CD14-positive monocyte (primary cell): ENCODE results near the gene PARP16. TPM values are rescaled to one million over a fixed set of nuclear protein-coding genes. Genes with fewer than 3 reads are reported as not detected.

Experiments
- DNase-seq, 3 donors: peaks; one replicate each; pipeline ENCODE4 v3.0.0-alpha.2; 2011 to 2022
- H2AFZ ChIP-seq: 2 replicates; pipeline ENCODE4 v1.6.0; 2012; ENCODE audit warnings: mild to moderate bottlenecking, low read depth, low read length, inconsistent platforms; ENCODE audit not compliant: insufficient read depth, poor library complexity, severe bottlenecking
- H3K27ac ChIP-seq, 2 donors: 1 replicate in 1 of 2; 2 replicates in 1 of 2; pipeline ENCODE4 v1.5.1; 2012 to 2013; ENCODE audit warnings: low read length in 2 of 2, control low read depth in 1 of 2, inconsistent platforms in 1 of 2, low read depth in 1 of 2, mild to moderate bottlenecking in 1 of 2
- H3K27me3 ChIP-seq, 2 donors: one replicate each; pipeline versions ENCODE4 v1.6.0 to v1.6.1; 2011 to 2013; ENCODE audit warnings: low read length in 2 of 2; ENCODE audit not compliant: control insufficient read depth in 2 of 2, insufficient read depth in 2 of 2
- H3K36me3 ChIP-seq, 2 donors: replicated peaks in 1 of 2; 1 replicate in 1 of 2; 2 replicates in 1 of 2; pipeline versions ENCODE4 v1.5.1 to v1.6.1; 2012 to 2013; ENCODE audit warnings: low read length in 2 of 2, control low read depth in 1 of 2, inconsistent platforms in 1 of 2, mild to moderate bottlenecking in 1 of 2; ENCODE audit not compliant: insufficient read depth in 2 of 2, control insufficient read depth in 1 of 2
- H3K4me1 ChIP-seq, 2 donors: 1 replicate in 1 of 2; 2 replicates in 1 of 2; pipeline versions ENCODE4 v1.5.1 to v1.6.1; 2012 to 2013; ENCODE audit warnings: low read length in 2 of 2, control low read depth in 1 of 2, inconsistent platforms in 1 of 2, mild to moderate bottlenecking in 1 of 2, moderate library complexity in 1 of 2; ENCODE audit not compliant: insufficient read depth in 2 of 2, control insufficient read depth in 1 of 2
- H3K4me2 ChIP-seq: replicated peaks from 2 replicates; pipeline ENCODE3; 2012; ENCODE audit warnings: low read length, moderate library complexity, mild to moderate bottlenecking; ENCODE audit not compliant: poor library complexity, severe bottlenecking; ENCODE audit errors: extremely low read depth
- H3K4me3 ChIP-seq, 3 experiments: fragments of 200-600 bp in 1 of 3; sonication (generic) in 1 of 3; replicated peaks in 1 of 3; 1 replicate in 2 of 3; 2 replicates in 1 of 3; pipeline ENCODE4 v1.5.1; 2011 to 2013; ENCODE audit warnings: low read length in 3 of 3, mild to moderate bottlenecking in 3 of 3, control low read depth in 2 of 3, low read depth in 2 of 3, inconsistent platforms in 1 of 3, moderate library complexity in 1 of 3
- H3K79me2 ChIP-seq: 2 replicates; pipeline ENCODE4 v1.6.0; 2012; ENCODE audit warnings: mild to moderate bottlenecking, control low read depth, inconsistent platforms, low read length, moderate library complexity; ENCODE audit not compliant: insufficient read depth
- H3K9ac ChIP-seq: 2 replicates; pipeline ENCODE4 v1.6.0; 2017; ENCODE audit warnings: low read length, mild to moderate bottlenecking; ENCODE audit not compliant: insufficient read depth, poor library complexity, severe bottlenecking
- H3K9me3 ChIP-seq, 2 donors: replicated peaks in 1 of 2; 1 replicate in 1 of 2; 2 replicates in 1 of 2; pipeline versions ENCODE4 v1.5.1 to v1.6.1; 2012 to 2013; ENCODE audit warnings: low read length in 2 of 2, control low read depth in 1 of 2; ENCODE audit not compliant: control insufficient read depth in 1 of 2, insufficient read depth in 1 of 2
- H4K20me1 ChIP-seq: 2 replicates; pipeline ENCODE4 v1.6.0; 2012; ENCODE audit warnings: mild to moderate bottlenecking, low read length, control low read depth, moderate library complexity; ENCODE audit not compliant: insufficient read depth
- H3K27ac Mint-ChIP-seq, 7 donors: one replicate each; pipeline ENCODE4 v1.8.0; 2020; ENCODE audit warnings: mild to moderate bottlenecking in 7 of 7, mixed read lengths in 7 of 7, moderate library complexity in 6 of 7, inconsistent platforms in 2 of 7
- H3K27me3 Mint-ChIP-seq, 3 donors: one replicate each; pipeline ENCODE4 v1.8.0; 2021 to 2022; ENCODE audit warnings: low read depth in 3 of 3, mild to moderate bottlenecking in 3 of 3, mixed read lengths in 3 of 3, moderate library complexity in 3 of 3, inconsistent platforms in 1 of 3
- H3K36me3 Mint-ChIP-seq, 2 donors: one replicate each; pipeline ENCODE4 v1.8.0; 2020; ENCODE audit warnings: mixed read lengths in 2 of 2, inconsistent platforms in 1 of 2, mild to moderate bottlenecking in 1 of 2
- H3K4me1 Mint-ChIP-seq: one replicate; pipeline ENCODE4 v1.8.0; 2020; ENCODE audit warnings: mild to moderate bottlenecking, mixed read lengths
- H3K4me3 Mint-ChIP-seq, 2 donors: one replicate each; pipeline ENCODE4 v1.8.0; 2020; ENCODE audit warnings: mild to moderate bottlenecking in 2 of 2, mixed read lengths in 2 of 2, moderate library complexity in 1 of 2
- H3K9me3 Mint-ChIP-seq, 7 donors: one replicate each; pipeline ENCODE4 v1.8.0; 2020 to 2022; ENCODE audit warnings: mixed read lengths in 7 of 7, mild to moderate bottlenecking in 6 of 7, moderate library complexity in 6 of 7, inconsistent platforms in 2 of 7
- WGBS: methylation state at CpG from one replicate; pipeline ENCODE4 v1.1.5; 2013; ENCODE audit warnings: missing lambda C conversion rate; ENCODE audit not compliant: insufficient coverage; 5-methylcytosine and 5-hydroxymethylcytosine counted together
- intact Hi-C, 2 donors: fragments of 100-400 bp; cut with micrococcal nuclease; formaldehyde crosslinking; loops; one replicate each; pipeline versions ENCODE4 v1.15.0 to v1.15.1; 2023
- polyA plus RNA-seq, 3 donors: library from polyadenylated mRNA; depleted of rRNA in 1 of 3; unstranded in 2 of 3; stranded (reverse) in 1 of 3; fragments of 300-500 nt in 2 of 3; fragments of >200 nt in 1 of 3; fragmentation: Illumina TruSeq in 2 of 3; gene quantifications; 1 replicate in 2 of 3; 2 replicates in 1 of 3; pipeline ENCODE4 v1.2.3, GENCODE V29; 2012 to 2021
- TF ChIP-seq, protein P1 (sequence below): fragments of 200-600 bp; IDR thresholded peaks from one replicate; pipeline ENCODE4 v1.8.0; 2022; ENCODE audit warnings: antibody characterized with exemption, mild to moderate bottlenecking

The PARP16 gene
- polyA plus RNA-seq, 3 donors: 4.8 to 6.9 (median 5.7) TPM

DNA sequence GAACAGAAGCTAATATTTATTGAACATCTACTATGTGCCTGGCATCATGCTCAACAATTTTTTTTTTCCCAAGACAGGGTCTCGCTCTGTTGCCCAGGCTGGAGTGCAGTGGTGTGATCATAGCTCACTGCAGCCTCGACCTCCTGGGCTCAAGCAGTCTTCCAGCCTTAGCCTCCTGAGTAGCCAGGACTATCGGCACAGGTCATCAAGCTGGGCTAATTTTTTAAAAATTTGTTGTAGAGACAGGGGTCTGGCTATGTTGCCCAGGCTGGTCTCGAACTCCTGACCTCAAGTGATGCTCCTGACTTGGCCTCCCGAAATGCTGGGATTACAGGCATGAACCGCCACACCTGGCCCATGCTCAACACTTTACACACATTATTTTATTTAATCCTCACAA is 39.7 kb downstream of the PARP16 start:
- Mint-ChIP-seq H3K4me1 (no peaks in the 10 kb centered on the region), H3K27ac (no peak overlapping the region), H3K4me3 (no peak overlapping the region), H3K36me3 (peaks cover 0 to 8% of the 10 kb centered on the region in 2 donors), H3K9me3 (peaks cover 0 to 2% (median 0%) of the 10 kb centered on the region in 7 donors), H3K27me3 (peaks cover 0 to 3% (median 0%) of the 10 kb centered on the region in 3 donors)
- Histone ChIP-seq H3K4me2 (no peak overlapping the region), H4K20me1 (no peaks in the 10 kb centered on the region), H3K9me3 (no peaks in the 10 kb centered on the region), H3K27ac (no peak overlapping the region), H3K9ac (no peak overlapping the region), H3K27me3 (no peaks in the 10 kb centered on the region), H3K4me1 (no peaks in the 10 kb centered on the region), H3K36me3 (no peaks in the 10 kb centered on the region), H3K79me2 (no peaks in the 10 kb centered on the region), H3K4me3 (no peak overlapping the region), H2AFZ (no peak overlapping the region)
- no peak for DNase-seq
- WGBS: 94% methylated on average over 5 of the region's 6 CpGs
- TF ChIP-seq, protein P1, sequence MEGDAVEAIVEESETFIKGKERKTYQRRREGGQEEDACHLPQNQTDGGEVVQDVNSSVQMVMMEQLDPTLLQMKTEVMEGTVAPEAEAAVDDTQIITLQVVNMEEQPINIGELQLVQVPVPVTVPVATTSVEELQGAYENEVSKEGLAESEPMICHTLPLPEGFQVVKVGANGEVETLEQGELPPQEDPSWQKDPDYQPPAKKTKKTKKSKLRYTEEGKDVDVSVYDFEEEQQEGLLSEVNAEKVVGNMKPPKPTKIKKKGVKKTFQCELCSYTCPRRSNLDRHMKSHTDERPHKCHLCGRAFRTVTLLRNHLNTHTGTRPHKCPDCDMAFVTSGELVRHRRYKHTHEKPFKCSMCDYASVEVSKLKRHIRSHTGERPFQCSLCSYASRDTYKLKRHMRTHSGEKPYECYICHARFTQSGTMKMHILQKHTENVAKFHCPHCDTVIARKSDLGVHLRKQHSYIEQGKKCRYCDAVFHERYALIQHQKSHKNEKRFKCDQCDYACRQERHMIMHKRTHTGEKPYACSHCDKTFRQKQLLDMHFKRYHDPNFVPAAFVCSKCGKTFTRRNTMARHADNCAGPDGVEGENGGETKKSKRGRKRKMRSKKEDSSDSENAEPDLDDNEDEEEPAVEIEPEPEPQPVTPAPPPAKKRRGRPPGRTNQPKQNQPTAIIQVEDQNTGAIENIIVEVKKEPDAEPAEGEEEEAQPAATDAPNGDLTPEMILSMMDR: no peak
- intact Hi-C loops: no loop called here

DNA sequence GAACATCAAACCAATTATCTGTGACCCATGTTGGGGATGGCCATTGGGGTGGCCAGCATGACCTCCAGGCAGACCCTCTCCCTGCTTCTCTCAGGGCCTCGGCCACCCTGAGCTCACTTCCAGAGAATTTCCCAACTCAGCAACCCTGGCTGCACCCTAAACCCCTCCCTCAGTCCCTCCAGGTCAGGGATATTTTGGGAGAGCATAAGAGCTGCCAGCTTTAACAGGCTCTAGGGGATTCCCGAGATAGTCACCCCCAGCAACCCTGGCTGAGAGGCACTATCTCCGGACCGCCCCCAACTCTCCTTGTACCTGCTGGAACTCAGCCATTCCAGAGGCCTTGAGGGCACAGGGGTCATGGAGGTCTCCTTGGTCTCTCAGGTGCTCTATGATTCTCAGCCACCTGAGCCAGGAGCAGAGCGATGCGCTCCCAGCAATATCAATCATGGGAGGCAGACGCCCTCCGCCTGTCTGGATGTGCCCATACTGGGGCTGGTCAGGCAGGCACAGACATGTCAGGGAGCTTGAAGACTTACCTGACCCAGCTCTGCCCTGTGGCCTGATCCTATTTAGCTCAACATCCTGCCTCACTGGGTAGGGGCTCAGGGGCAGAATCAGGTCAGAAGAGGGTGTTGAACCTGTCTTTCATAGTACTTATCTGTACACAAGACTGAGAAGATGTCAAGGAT is 40.5 kb downstream of the PARP16 start:
- Histone ChIP-seq H3K9me3 (no peaks in the 10 kb centered on the region), H4K20me1 (no peaks in the 10 kb centered on the region), H3K4me2 (no peak overlapping the region), H2AFZ (no peak overlapping the region), H3K9ac (no peak overlapping the region), H3K27me3 (no peaks in the 10 kb centered on the region), H3K27ac (no peak overlapping the region), H3K4me3 (no peak overlapping the region), H3K4me1 (no peaks in the 10 kb centered on the region), H3K36me3 (no peaks in the 10 kb centered on the region), H3K79me2 (no peaks in the 10 kb centered on the region)
- Mint-ChIP-seq H3K27me3 (peaks cover 0 to 3% (median 0%) of the 10 kb centered on the region in 3 donors), H3K36me3 (peaks cover 0 to 8% of the 10 kb centered on the region in 2 donors), H3K27ac (no peak overlapping the region), H3K4me1 (no peaks in the 10 kb centered on the region), H3K4me3 (no peak overlapping the region), H3K9me3 (peaks cover 0 to 2% (median 0%) of the 10 kb centered on the region in 7 donors)
- 99% methylated on average over 7 of the region's 8 CpGs for WGBS
- TF ChIP-seq, protein P1: no peak
- no peak for DNase-seq
- intact Hi-C loops: no loop called here
